Lower leg skin (tissue), 4 donors: Measurements from ENCODE around the gene ZNF311. TPM values are rescaled to one million over a fixed set of nuclear protein-coding genes. Genes with fewer than 3 reads are reported as not detected.
"Not testable (repeated sequence)": the region's sequence is repeated elsewhere in the genome, so short reads cannot be mapped to it uniquely, and the experiment has no call there.

Experiments
- DNase-seq, 2 donors: peaks; one replicate each; pipeline ENCODE4 v3.0.0-alpha.2; 2019; ENCODE audit warnings: low spot score in 2 of 2
- H3K4me3 ChIP-seq: fragments of 200-600 bp; sonication (generic); 2 replicates; pipeline ENCODE4 v1.5.1; 2017; ENCODE audit warnings: mild to moderate bottlenecking, low read depth; ENCODE audit not compliant: poor library complexity, severe bottlenecking
- CTCF ChIP-seq, 3 donors: fragments of 450-650 bp; IDR thresholded peaks; one replicate each; pipeline ENCODE4 v1.5.1; 2016; ENCODE audit warnings: antibody characterized with exemption in 3 of 3, mild to moderate bottlenecking in 3 of 3, moderate library complexity in 2 of 3
- POLR2A ChIP-seq, 2 donors: fragments of 450-650 bp; IDR thresholded peaks; one replicate each; pipeline ENCODE4 v1.6.1; 2016 to 2017; ENCODE audit warnings: antibody characterized with exemption in 2 of 2, mild to moderate bottlenecking in 1 of 2, moderate library complexity in 1 of 2
- WGBS, 2 donors: methylation state at CpG; one replicate each; pipeline ENCODE4 v1.1.5; 2018; 5-methylcytosine and 5-hydroxymethylcytosine counted together
- intact Hi-C: fragments of 100-400 bp; cut with DNase I; formaldehyde crosslinking; loops from one replicate; pipeline ENCODE4 v1.15.0; 2023; ENCODE audit warnings: low total_unique reads
- total RNA-seq, 4 donors: library from RNA; depleted of rRNA; stranded (reverse); fragments of >200 nt; gene quantifications; one replicate each; pipeline ENCODE4 v1.1.0, GENCODE V29; 2016

ZNF311 gene
- total RNA-seq, 4 donors from 2014 or later, result 0.69 to 1.4 (median 1.1) TPM; not detected in 1

DNA sequence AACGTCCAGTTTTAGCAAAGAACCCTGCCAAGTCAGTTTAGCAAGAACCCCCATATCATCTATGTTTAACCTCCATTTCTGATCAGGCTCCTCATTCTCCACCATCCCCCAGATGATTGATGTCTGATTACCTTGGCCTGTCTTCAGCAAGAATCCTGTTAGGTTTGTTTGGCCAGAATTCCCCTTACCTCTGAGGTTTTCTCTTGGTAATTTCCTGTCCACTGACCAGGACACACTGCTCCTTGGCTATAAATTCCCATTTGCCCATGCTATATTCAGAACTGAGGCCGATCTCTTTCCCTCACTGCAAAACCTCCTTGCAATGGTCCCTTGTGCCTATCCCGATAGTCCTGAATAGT is 27.0 kb downstream of the ZNF311 start:
- intact Hi-C loops, result no loop called here
- H3K4me3 ChIP-seq, result no peak overlapping the region
- TF ChIP-seq CTCF (IDR thresholded peaks at IDR 0.05), result no peak
- no peak for TF ChIP-seq POLR2A (IDR thresholded peaks at IDR 0.05)
- 86% methylated on average over 3 of the region's 3 CpGs for WGBS, 2 donors
- DNase-seq, result no peak

- TF ChIP-seq POLR2A (IDR thresholded peaks at IDR 0.05) (no peak), CTCF (IDR thresholded peaks at IDR 0.05) (no peak)
- intact Hi-C loops, result no loop called here
- no peak for DNase-seq
- 30 to 39% methylated on average over 40 to 50 of the region's 51 CpGs for WGBS, 2 donors
- H3K4me3 ChIP-seq, result peak overlapping the region; percentile 8
Measured at GRCh38 chr6:28977341-28978132, 27.6 kb downstream of the ZNF311 start.

DNA sequence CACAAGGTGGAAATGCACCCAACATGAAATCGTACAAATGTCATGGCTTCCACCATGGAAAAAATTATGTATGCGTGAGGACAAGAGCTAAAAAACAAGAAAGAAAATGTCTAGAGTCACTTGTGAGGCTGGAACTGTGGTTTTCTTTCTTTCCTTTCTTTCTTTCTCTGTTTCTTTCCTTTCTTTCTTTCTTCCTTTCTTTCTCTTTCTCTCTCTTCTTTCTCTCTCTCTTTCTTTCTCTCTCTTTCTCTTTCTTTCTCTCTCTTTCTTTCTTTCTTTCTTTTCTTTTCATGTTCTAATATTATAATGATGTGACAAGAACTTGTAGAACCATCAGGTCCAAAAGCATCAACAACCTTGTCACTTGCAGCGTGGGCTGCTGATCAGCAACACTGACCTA is 28.4 kb downstream of the ZNF311 start:
- no peak overlapping the region for H3K4me3 ChIP-seq
- no peak for DNase-seq
- intact Hi-C loops, result no loop called here
- WGBS, 2 donors, result 87 to 92% methylated on average over 3 of the region's 3 CpGs
- TF ChIP-seq CTCF (IDR thresholded peaks at IDR 0.05) (no peak), POLR2A (IDR thresholded peaks at IDR 0.05) (no peak)

DNA sequence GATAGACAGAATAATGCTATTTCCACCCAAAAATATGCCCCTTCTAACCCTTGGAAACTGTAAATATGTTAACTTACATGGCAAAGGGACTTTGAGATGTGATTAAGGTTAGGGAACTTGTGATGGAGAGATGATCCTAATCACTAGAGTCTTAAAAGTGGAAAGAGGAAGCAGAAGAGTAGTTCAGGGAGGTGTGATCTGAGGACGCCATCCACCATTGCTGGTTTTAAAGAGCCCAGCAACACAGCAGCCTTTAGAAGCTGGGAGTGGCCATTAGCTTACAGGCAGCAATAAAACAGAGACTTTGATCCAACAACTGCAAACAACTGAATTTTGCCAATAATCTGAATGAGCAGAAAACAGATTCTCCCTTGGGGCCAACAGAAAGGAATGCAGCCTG is 30.6 kb downstream of the ZNF311 start:
- intact Hi-C loops, result no loop called here
- DNase-seq, result no peak
- WGBS, 2 donors, result 71 to 84% methylated on average over 1 of the region's 1 CpG
- no peak overlapping the region for H3K4me3 ChIP-seq
- no peak for TF ChIP-seq POLR2A (IDR thresholded peaks at IDR 0.05)
- TF ChIP-seq CTCF (IDR thresholded peaks at IDR 0.05), result no peak

DNA sequence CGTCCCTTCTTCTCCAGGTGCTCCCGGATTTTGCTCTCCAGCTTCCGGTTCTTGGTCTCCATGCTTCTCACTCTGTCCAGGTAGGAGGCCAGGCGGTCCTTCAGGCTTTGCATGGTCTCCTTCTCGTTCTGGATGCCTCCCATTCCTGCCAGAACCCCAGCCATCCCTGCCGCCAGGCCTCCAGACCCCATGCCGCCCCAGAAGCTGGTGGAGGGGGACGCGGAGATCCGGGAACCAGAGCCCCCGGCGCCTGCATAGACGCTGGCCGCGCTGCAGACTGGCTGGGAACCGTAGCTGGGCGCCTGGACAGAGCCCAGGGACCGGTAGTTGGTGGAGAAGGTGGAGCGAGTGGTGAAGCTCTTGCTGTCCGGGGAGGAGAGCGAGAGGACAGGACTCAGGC is 35.1 kb downstream of the ZNF311 start:
- DNase-seq, H3K4me3 ChIP-seq, intact Hi-C loops: not testable (repeated sequence)
- WGBS, 2 donors, result 89 to 92% methylated on average over 21 of the region's 21 CpGs

DNA sequence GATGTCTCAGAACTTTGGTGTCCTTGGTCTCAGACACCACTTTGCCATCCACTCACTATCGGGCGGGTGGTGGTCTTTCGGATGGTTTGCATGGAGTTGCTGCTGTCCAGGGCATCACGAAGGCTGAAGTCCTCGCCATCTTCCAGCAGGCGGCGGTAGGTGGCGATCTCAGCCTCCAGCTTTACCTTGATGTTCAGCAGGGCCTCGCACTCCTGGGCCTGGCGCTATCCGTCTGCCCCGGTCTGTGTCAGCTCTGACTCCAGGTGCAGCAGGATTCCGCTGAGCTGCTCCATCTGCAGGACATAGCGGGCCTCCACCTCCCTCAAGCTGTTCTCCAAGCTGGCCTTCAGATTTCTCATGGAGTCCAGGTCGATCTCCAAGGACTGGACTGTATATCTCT is 36.0 kb downstream of the ZNF311 start:
- TF ChIP-seq POLR2A (IDR thresholded peaks at IDR 0.05) (no peak), CTCF (IDR thresholded peaks at IDR 0.05) (no peak)

More for the DNA sequence above, 36.0 kb downstream of the ZNF311 start:
- no peak for DNase-seq
- H3K4me3 ChIP-seq, result no peak overlapping the region
- WGBS, 2 donors, result 75 to 77% methylated on average over 11 of the region's 15 CpGs
- intact Hi-C loops, result no loop called here
